GM12878 (cell line): ENCODE results near the gene OTOS.

ENCODE experiments used
- ATF2 ChIP-seq: IDR thresholded peaks from 2 replicates; pipeline ENCODE4 v1.6.1; 2012; ENCODE audit warnings: low read length, inconsistent platforms
- ATF3 ChIP-seq: IDR thresholded peaks from 2 replicates; pipeline ENCODE4 v1.6.1; 2011; ENCODE audit warnings: low read depth, mild to moderate bottlenecking, low read length, moderate library complexity, borderline replicate concordance; ENCODE audit errors: extremely low read depth
- CHD2 ChIP-seq: IDR thresholded peaks from 2 replicates; pipeline ENCODE4 v1.6.1; 2011; ENCODE audit warnings: low read depth, low read length, improper control_type of control experiment, borderline replicate concordance
- CTCF ChIP-seq, 3 experiments: IDR thresholded peaks in 2 of 3; conservative IDR thresholded peaks in 1 of 3; 2 replicates each; pipeline ENCODE4 v1.5.1; 2011; ENCODE audit warnings: low read depth in 3 of 3, low read length in 3 of 3, mild to moderate bottlenecking in 3 of 3, control low read depth in 2 of 3, moderate library complexity in 2 of 3, inconsistent platforms in 1 of 3, mixed read lengths in 1 of 3; ENCODE audit not compliant: control insufficient read depth in 2 of 3, insufficient read depth in 1 of 3; ENCODE audit errors: extremely low read depth in 1 of 3
- EP300 ChIP-seq, 2 experiments: fragments of 150-350 bp in 1 of 2; IDR thresholded peaks; 2 replicates each; pipeline ENCODE4 v1.6.1; 2011 to 2012; ENCODE audit warnings: low read depth in 2 of 2, low read length in 2 of 2, borderline replicate concordance in 1 of 2, improper control_type of control experiment in 1 of 2, inconsistent platforms in 1 of 2; ENCODE audit not compliant: control insufficient read depth in 1 of 2
- EZH2 ChIP-seq: IDR thresholded peaks from 2 replicates; pipeline ENCODE4 v1.6.1; 2012; ENCODE audit warnings: low read depth, mild to moderate bottlenecking, control low read depth, inconsistent platforms, low read length, borderline replicate concordance; ENCODE audit not compliant: control insufficient read depth
- GABPA ChIP-seq: IDR thresholded peaks from 2 replicates; pipeline ENCODE4 v1.6.1; 2014; ENCODE audit warnings: antibody characterized with exemption, low read depth, mild to moderate bottlenecking, inconsistent platforms
- NFXL1 ChIP-seq: fragments of 450-650 bp; IDR thresholded peaks from 2 replicates; pipeline ENCODE4 v1.6.1; 2017; ENCODE audit warnings: antibody characterized with exemption, mild to moderate bottlenecking, borderline replicate concordance
- POLR2A ChIP-seq: IDR thresholded peaks from 2 replicates; pipeline ENCODE4 v1.6.1; 2011; ENCODE audit warnings: low read depth, mild to moderate bottlenecking, low read length
- TAF1 ChIP-seq: IDR thresholded peaks from 2 replicates; pipeline ENCODE4 v1.6.1; 2011; ENCODE audit warnings: mild to moderate bottlenecking, low read depth, low read length, borderline replicate concordance
- USF2 ChIP-seq: IDR thresholded peaks from 2 replicates; pipeline ENCODE4 v1.6.1; 2011; ENCODE audit warnings: low read depth, low read length, improper control_type of control experiment, borderline replicate concordance

GRCh38 chr2:240139666-240140393, 628 bp downstream of the OTOS start:
- TF ChIP-seq GABPA (no peak), NFXL1 (no peak), ATF3 (no peak), CTCF (IDR thresholded peaks at IDR 0.05 in 2 of 3, conservative IDR thresholded peaks at IDR 0.05 in 1 of 3; ENCODE audit: control insufficient read depth in 2 of 3, extremely low read depth in 1 of 3, insufficient read depth in 1 of 3, low read depth in 3 of 3, low read length in 3 of 3) (no peak), ATF2 (no peak), USF2 (no peak), EZH2 (no peak), CHD2 (no peak), POLR2A (no peak), TAF1 (no peak), EP300 (IDR thresholded peaks at IDR 0.05; ENCODE audit: borderline replicate concordance in 1 of 2, control insufficient read depth in 1 of 2, low read depth in 2 of 2, low read length in 2 of 2) (no peak)
